SK-N-SH (cell line): ENCODE measurements around the gene VEGFA. TPM values are rescaled to one million over a fixed set of nuclear protein-coding genes. Genes with fewer than 3 reads are reported as not detected.

Source experiments
- CTCF ChIA-PET: fragments of 300-600, 350-600 bp; formaldehyde crosslinking; extraction: SDS; loops from one replicate; lab custom pipeline; 2021; lab: Yijun Ruan, JAX
- POLR2A ChIA-PET: fragments of 350-600 bp; sonication (Branson Sonifier 250); formaldehyde crosslinking; extraction: SDS; loops from one replicate; lab custom pipeline; 2020; ENCODE audit warnings: antibody characterized with exemption, inconsistent platforms; lab: Yijun Ruan, JAX
- DNase-seq: peaks from one replicate; pipeline ENCODE4 v3.0.0; 2012
- H2AFZ ChIP-seq: fragments of 200-600 bp; sonication (generic); 2 replicates; pipeline ENCODE4 v1.8.1; 2016; ENCODE audit warnings: antibody characterized with exemption, mild to moderate bottlenecking, low read depth
- H3F3A ChIP-seq: fragments of 200-600 bp; sonication (generic); replicated peaks from 2 replicates; pipeline ENCODE3; 2016; ENCODE audit warnings: antibody characterized with exemption, mild to moderate bottlenecking; ENCODE audit not compliant: insufficient read depth
- H3K27ac ChIP-seq, 2 experiments: fragments of 200-500 bp in 1 of 2; fragments of 200-600 bp in 1 of 2; sonication (Bioruptor generic) in 1 of 2; sonication (generic), shearing (Covaris generic) in 1 of 2; 2 replicates each; pipeline versions ENCODE4 v1.5.1 to v1.6.1; 2014 to 2016; ENCODE audit warnings: low read depth in 2 of 2, inconsistent platforms in 1 of 2, low read length in 1 of 2, mild to moderate bottlenecking in 1 of 2, mixed read lengths in 1 of 2
- H3K27me3 ChIP-seq: fragments of 200-600 bp; sonication (generic), shearing (Covaris generic); 2 replicates; pipeline ENCODE4 v1.6.1; 2016; ENCODE audit warnings: mixed run types; ENCODE audit not compliant: insufficient read depth
- H3K36me3 ChIP-seq, 2 experiments: fragments of 200-500 bp in 1 of 2; fragments of 200-600 bp in 1 of 2; sonication (Bioruptor generic) in 1 of 2; sonication (generic) in 1 of 2; replicated peaks in 1 of 2; 2 replicates each; pipeline versions ENCODE3 to v1.5.1; 2014 to 2016; ENCODE audit warnings: low read length in 1 of 2, mild to moderate bottlenecking in 1 of 2; ENCODE audit not compliant: insufficient read depth in 2 of 2, control insufficient read depth in 1 of 2
- H3K4me1 ChIP-seq, 2 experiments: fragments of 200-500 bp in 1 of 2; fragments of 200-600 bp in 1 of 2; sonication (Bioruptor generic) in 1 of 2; sonication (generic), shearing (Covaris generic) in 1 of 2; 2 replicates each; pipeline versions ENCODE4 v1.5.1 to v1.6.1; 2014 to 2016; ENCODE audit warnings: low read depth in 1 of 2, low read length in 1 of 2, mixed run types in 1 of 2; ENCODE audit not compliant: insufficient read depth in 2 of 2, control insufficient read depth in 1 of 2
- H3K4me2 ChIP-seq: fragments of 200-600 bp; sonication (generic), shearing (Covaris generic); 2 replicates; pipeline ENCODE4 v1.6.1; 2017; ENCODE audit warnings: mixed run types
- H3K4me3 ChIP-seq, 2 experiments: fragments of 200-500 bp in 1 of 2; fragments of 200-600 bp in 1 of 2; sonication (Bioruptor generic) in 1 of 2; sonication (generic), shearing (Covaris generic) in 1 of 2; 2 replicates each; pipeline versions ENCODE4 v1.5.1 to v1.8.1; 2014 to 2016; ENCODE audit warnings: low read depth in 2 of 2, inconsistent platforms in 1 of 2, low read length in 1 of 2, mild to moderate bottlenecking in 1 of 2, mixed read lengths in 1 of 2, moderate library complexity in 1 of 2
- H3K79me2 ChIP-seq: fragments of 200-600 bp; sonication (generic); 2 replicates; pipeline ENCODE4 v1.8.1; 2017; ENCODE audit warnings: mild to moderate bottlenecking; ENCODE audit not compliant: insufficient read depth
- H3K9ac ChIP-seq: fragments of 200-600 bp; sonication (generic); 2 replicates; pipeline ENCODE4 v1.6.1; 2017; ENCODE audit warnings: mixed run types
- H3K9me2 ChIP-seq: fragments of 200-600 bp; sonication (generic); 2 replicates; pipeline ENCODE4 v1.6.1; 2017; ENCODE audit warnings: mixed run types
- H3K9me3 ChIP-seq: fragments of 200-600 bp; sonication (generic); 2 replicates; pipeline ENCODE4 v1.6.1; 2017; ENCODE audit warnings: mixed run types, mild to moderate bottlenecking, moderate library complexity
- H4K20me1 ChIP-seq: fragments of 200-600 bp; sonication (generic); 2 replicates; pipeline ENCODE4 v1.6.1; 2017; ENCODE audit warnings: mild to moderate bottlenecking, mixed run types; ENCODE audit not compliant: insufficient read depth
- ELF1 ChIP-seq: IDR thresholded peaks from 2 replicates; pipeline ENCODE4 v1.4.0; 2012
- EZH2phosphoT487 ChIP-seq: fragments of 200-600 bp; sonication (generic); IDR thresholded peaks from 2 replicates; pipeline ENCODE4 v1.6.1; 2017; ENCODE audit warnings: low read depth, mixed run types, mild to moderate bottlenecking, antibody characterized with exemption, moderate library complexity, borderline replicate concordance
- FOXJ3 ChIP-seq: sonication (generic); formaldehyde crosslinking; IDR thresholded peaks from 2 replicates; pipeline ENCODE4 v1.5.1; 2020; ENCODE audit warnings: mild to moderate bottlenecking, missing genetic modification reagents
- FOXM1 ChIP-seq: IDR thresholded peaks from 2 replicates; pipeline ENCODE4 v1.4.0; 2012; ENCODE audit warnings: low read depth, mild to moderate bottlenecking
- GABPA ChIP-seq: IDR thresholded peaks from 2 replicates; pipeline ENCODE4 v1.4.0; 2012; ENCODE audit warnings: low read depth, mild to moderate bottlenecking
- JUND ChIP-seq: IDR thresholded peaks from 2 replicates; pipeline ENCODE4 v1.4.0; 2012
- MXI1 ChIP-seq: IDR thresholded peaks from 2 replicates; pipeline ENCODE4 v1.6.1; 2012; ENCODE audit warnings: mild to moderate bottlenecking, low read depth, low read length, improper control_type of control experiment
- NRF1 ChIP-seq: IDR thresholded peaks from 2 replicates; pipeline ENCODE4 v1.6.1; 2012; ENCODE audit warnings: low read depth, mild to moderate bottlenecking, low read length
- RCOR1 ChIP-seq: fragments of 150-350 bp; IDR thresholded peaks from 2 replicates; pipeline ENCODE4 v1.6.1; 2017; ENCODE audit warnings: antibody characterized with exemption, low read length
- SIN3A ChIP-seq: IDR thresholded peaks from 2 replicates; pipeline ENCODE4 v1.6.1; 2012; ENCODE audit warnings: low read depth, mild to moderate bottlenecking, low read length, moderate library complexity, borderline replicate concordance
- SMC3 ChIP-seq: IDR thresholded peaks from 2 replicates; pipeline ENCODE4 v1.6.1; 2012; ENCODE audit warnings: low read depth, low read length, improper control_type of control experiment
- TAF1 ChIP-seq: IDR thresholded peaks from 2 replicates; pipeline ENCODE4 v1.6.1; 2012; ENCODE audit warnings: low read depth, mild to moderate bottlenecking, low read length, moderate library complexity, borderline replicate concordance
- WGBS: methylation state at CpG from one replicate; pipeline ENCODE4 v1.1.6; 2017; ENCODE audit warnings: low lambda C conversion rate; 5-methylcytosine and 5-hydroxymethylcytosine counted together
- polyA plus RNA-seq, 3 experiments: library from polyadenylated mRNA; depleted of rRNA; stranded (reverse); fragments of >200 nt; gene quantifications; 2 replicates each; pipeline ENCODE4 v1.2.3, GENCODE V29; 2012
- TF ChIP-seq, protein P1 (sequence below): fragments of 150-350 bp; IDR thresholded peaks from 2 replicates; pipeline ENCODE4 v1.6.1; 2016; ENCODE audit warnings: mild to moderate bottlenecking, low read depth, low read length
- TF ChIP-seq, protein P2 (sequence below): IDR thresholded peaks from 2 replicates; pipeline ENCODE4 v1.4.0; 2012; ENCODE audit warnings: low read depth, borderline replicate concordance
- TF ChIP-seq, protein P3 (sequence below): IDR thresholded peaks from 2 replicates; pipeline ENCODE4 v1.4.0; 2012; ENCODE audit warnings: low read depth, borderline replicate concordance

Gene VEGFA
- polyA plus RNA-seq, 1 of the 3 experiments (the other 2 are of a cell fraction), result 81.0 TPM

- H3K9me2 ChIP-seq, result no peaks in the 10 kb centered on the region
- no peak for TF ChIP-seq TAF1
- TF ChIP-seq, protein P1, sequence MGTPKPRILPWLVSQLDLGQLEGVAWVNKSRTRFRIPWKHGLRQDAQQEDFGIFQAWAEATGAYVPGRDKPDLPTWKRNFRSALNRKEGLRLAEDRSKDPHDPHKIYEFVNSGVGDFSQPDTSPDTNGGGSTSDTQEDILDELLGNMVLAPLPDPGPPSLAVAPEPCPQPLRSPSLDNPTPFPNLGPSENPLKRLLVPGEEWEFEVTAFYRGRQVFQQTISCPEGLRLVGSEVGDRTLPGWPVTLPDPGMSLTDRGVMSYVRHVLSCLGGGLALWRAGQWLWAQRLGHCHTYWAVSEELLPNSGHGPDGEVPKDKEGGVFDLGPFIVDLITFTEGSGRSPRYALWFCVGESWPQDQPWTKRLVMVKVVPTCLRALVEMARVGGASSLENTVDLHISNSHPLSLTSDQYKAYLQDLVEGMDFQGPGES, result no peak
- no peak for TF ChIP-seq EZH2phosphoT487
- no peak for TF ChIP-seq GABPA
- TF ChIP-seq JUND, result no peak
- TF ChIP-seq FOXJ3, result no peak
- TF ChIP-seq, protein P2, sequence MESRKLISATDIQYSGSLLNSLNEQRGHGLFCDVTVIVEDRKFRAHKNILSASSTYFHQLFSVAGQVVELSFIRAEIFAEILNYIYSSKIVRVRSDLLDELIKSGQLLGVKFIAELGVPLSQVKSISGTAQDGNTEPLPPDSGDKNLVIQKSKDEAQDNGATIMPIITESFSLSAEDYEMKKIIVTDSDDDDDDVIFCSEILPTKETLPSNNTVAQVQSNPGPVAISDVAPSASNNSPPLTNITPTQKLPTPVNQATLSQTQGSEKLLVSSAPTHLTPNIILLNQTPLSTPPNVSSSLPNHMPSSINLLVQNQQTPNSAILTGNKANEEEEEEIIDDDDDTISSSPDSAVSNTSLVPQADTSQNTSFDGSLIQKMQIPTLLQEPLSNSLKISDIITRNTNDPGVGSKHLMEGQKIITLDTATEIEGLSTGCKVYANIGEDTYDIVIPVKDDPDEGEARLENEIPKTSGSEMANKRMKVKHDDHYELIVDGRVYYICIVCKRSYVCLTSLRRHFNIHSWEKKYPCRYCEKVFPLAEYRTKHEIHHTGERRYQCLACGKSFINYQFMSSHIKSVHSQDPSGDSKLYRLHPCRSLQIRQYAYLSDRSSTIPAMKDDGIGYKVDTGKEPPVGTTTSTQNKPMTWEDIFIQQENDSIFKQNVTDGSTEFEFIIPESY, result no peak
- TF ChIP-seq, all 33 proteins: peak for 0
- peak; percentile 12 for DNase-seq
- Histone ChIP-seq H3K27me3 (0 out of 2 replicates have a peak, but pooled peaks cover 4% of the 10 kb centered on the region), H3K79me2 (no peaks in the 10 kb centered on the region), H3K27ac (no peak overlapping the region), H3F3A (no peaks in the 10 kb centered on the region), H2AFZ (no peak overlapping the region), H3K9ac (no peak overlapping the region), H3K4me1 (peaks cover 0 to 15% of the 10 kb centered on the region in 2 experiments; a peak in 1 of 4 replicates), H3K4me3 (no peak overlapping the region), H3K36me3 (no peaks in the 10 kb centered on the region), H3K4me2 (no peak overlapping the region), H3K9me3 (no peaks in the 10 kb centered on the region), H4K20me1 (no peaks in the 10 kb centered on the region)
- POLR2A ChIA-PET, result no interaction called here
- CTCF ChIA-PET, result interaction anchor here (0.8 to 7.3 kb wide), 9 partner anchors 10 to 334 kb away, joined by 3 to 45 read pairs (median 4); partner anchors contain the start of gene VEGFA
- WGBS, result 77% methylated on average over 16 of the region's 16 CpGs
Observed at GRCh38 chr6:43744931-43745727, 24.9 kb upstream of the VEGFA start.

GRCh38 chr6:43746071-43746470, 23.9 kb upstream of the VEGFA start:
- CTCF ChIA-PET, result interaction anchor here (1.7 to 7.3 kb wide), 3 partner anchors 23 to 333 kb away, joined by 4 to 45 read pairs (median 28); partner anchors contain the start of gene VEGFA
- POLR2A ChIA-PET, result no interaction called here
- H2AFZ ChIP-seq, result no peak overlapping the region

More at GRCh38 chr6:43746071-43746470, 23.9 kb upstream of the VEGFA start:
- H3K9me3 ChIP-seq, result no peaks in the 10 kb centered on the region
- no peaks in the 10 kb centered on the region for H3K79me2 ChIP-seq
- H3F3A ChIP-seq, result no peaks in the 10 kb centered on the region
- 52% methylated on average over 2 of the region's 2 CpGs for WGBS
- H4K20me1 ChIP-seq, result no peaks in the 10 kb centered on the region
- H3K4me3 ChIP-seq, result no peak overlapping the region
- 0 out of 2 replicates have a peak, but pooled peaks cover 4% of the 10 kb centered on the region for H3K27me3 ChIP-seq
- no peak overlapping the region for H3K4me2 ChIP-seq
- no peak overlapping the region for H3K9ac ChIP-seq
- H3K4me1 ChIP-seq, result peaks cover 0 to 5% of the 10 kb centered on the region in 2 experiments; a peak in 1 of 4 replicates
- no peaks in the 10 kb centered on the region for H3K9me2 ChIP-seq
- no peak overlapping the region for H3K27ac ChIP-seq
- TF ChIP-seq, protein P3, sequence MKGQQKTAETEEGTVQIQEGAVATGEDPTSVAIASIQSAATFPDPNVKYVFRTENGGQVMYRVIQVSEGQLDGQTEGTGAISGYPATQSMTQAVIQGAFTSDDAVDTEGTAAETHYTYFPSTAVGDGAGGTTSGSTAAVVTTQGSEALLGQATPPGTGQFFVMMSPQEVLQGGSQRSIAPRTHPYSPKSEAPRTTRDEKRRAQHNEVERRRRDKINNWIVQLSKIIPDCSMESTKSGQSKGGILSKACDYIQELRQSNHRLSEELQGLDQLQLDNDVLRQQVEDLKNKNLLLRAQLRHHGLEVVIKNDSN, result no peak
- TF ChIP-seq RCOR1, result no peak
- TF ChIP-seq FOXJ3, result no peak
- TF ChIP-seq MXI1, result no peak
- TF ChIP-seq, protein P1, result no peak
- TF ChIP-seq ELF1, result no peak
- no peak for TF ChIP-seq SIN3A
- no peak for TF ChIP-seq TAF1
- TF ChIP-seq NRF1, result no peak
- TF ChIP-seq FOXM1, result no peak
- no peak for TF ChIP-seq SMC3
- H3K36me3 ChIP-seq, result no peaks in the 10 kb centered on the region
- peak; percentile 6 for DNase-seq
